ENCODE measurements around the gene RASSF5. TPM values are rescaled to one million over a fixed set of nuclear protein-coding genes. Genes with fewer than 3 reads are reported as not detected.

The RASSF5 gene
- total and polyA plus RNA-seq, 2 of the 13 experiments (the other 11 are each of a cell fraction or from before 2014, with no cell fraction given), result 0.18 to 0.40 TPM

DNA sequence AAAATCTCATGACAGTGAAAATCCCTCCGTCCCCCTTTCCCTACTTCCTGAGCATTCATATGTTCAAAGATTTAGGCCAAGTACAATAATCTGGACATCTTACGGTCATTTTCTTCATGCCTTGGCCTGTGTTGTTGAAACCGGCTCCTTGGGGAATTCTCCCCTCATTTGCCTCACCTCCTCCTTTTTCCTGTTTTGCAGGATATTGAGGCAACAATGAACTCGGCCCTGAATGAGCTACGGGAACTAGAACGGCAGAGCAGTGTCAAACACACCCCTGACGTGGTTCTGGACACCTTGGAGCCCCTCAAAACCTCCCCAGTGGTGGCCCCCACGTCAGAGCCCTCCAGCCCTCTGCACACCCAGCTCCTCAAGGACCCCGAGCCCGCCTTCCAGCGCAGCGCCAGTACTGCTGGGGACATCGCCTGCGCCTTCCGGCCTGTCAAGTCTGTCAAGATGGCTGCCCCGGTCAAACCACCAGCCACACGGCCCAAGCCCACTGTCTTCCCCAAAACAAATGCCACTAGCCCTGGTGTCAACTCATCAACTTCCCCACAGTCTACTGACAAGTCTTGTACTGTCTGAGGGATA, 46.4 kb upstream of the RASSF5 start:
- POLR2A ChIA-PET, result no interaction called here
- H3K27ac ChIP-seq (ENCODE audit: extremely low read length, insufficient read depth, low read length), result no peak overlapping the region
- no TSS peak for BruUV-seq (replicated peaks)
- H3K4me3 ChIP-seq (replicated peaks in 1 of 3; ENCODE audit: insufficient read depth in 1 of 3, low read depth in 2 of 3, low read length in 3 of 3), result no peak overlapping the region
- no peak overlapping the region for H3K9ac ChIP-seq (ENCODE audit: insufficient read depth, low read depth, low read length)
- H3K36me3 ChIP-seq (replicated peaks in 1 of 2; ENCODE audit: control insufficient read depth in 1 of 2, insufficient read depth in 2 of 2, low read length in 2 of 2), result peaks cover 6 to 30% of the 10 kb centered on the region in 2 experiments; a peak in 4 of 5 replicates
- H3K9me3 ChIP-seq (ENCODE audit: low read length), result no peaks in the 10 kb centered on the region
- FAIRE-seq (no peak), ATAC-seq (no peak), DNase-seq (ENCODE audit: low spot score) (no peak)
- intact Hi-C loops (cut with micrococcal nuclease; ENCODE audit: unreplicated experiment), result no loop called here
- CTCF ChIA-PET (ENCODE audit: low intra/inter-chr PET ratio, low total read pairs), result no interaction called here
- WGBS (ENCODE audit: low lambda C conversion rate), result 94% methylated on average over 17 of the region's 17 CpGs
- H3K4me2 ChIP-seq (ENCODE audit: low read depth, low read length), result no peak overlapping the region
- TF ChIP-seq, protein P1, sequence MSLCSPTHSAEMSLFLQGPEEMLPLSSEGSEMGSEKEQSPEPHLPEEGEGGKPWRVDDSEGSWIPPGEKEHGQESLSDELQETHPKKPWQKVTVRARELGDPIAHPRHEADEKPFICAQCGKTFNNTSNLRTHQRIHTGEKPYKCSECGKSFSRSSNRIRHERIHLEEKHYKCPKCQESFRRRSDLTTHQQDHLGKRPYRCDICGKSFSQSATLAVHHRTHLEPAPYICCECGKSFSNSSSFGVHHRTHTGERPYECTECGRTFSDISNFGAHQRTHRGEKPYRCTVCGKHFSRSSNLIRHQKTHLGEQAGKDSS (CRISPR knock-in tag; IDR thresholded peaks at IDR 0.05; ENCODE audit: borderline replicate concordance, low read depth), result no peak
- no peak for TF ChIP-seq ZFP62 (CRISPR knock-in tag; IDR thresholded peaks at IDR 0.05)
- no peak for TF ChIP-seq EP300 (IDR thresholded peaks at IDR 0.05; ENCODE audit: low read depth in 2 of 2, low read length in 2 of 2)
- no peak for TF ChIP-seq EP300 (CRISPR knock-in tag; IDR thresholded peaks at IDR 0.05; ENCODE audit: borderline replicate concordance)
- in situ Hi-C loops (cut with HindIII; ENCODE audit: extremely low pct_ligation_motif_present, low pct_unique_long_range_greater_than_20kb), result no loop called here
- H2AFZ ChIP-seq (ENCODE audit: low read length), result no peak overlapping the region
- no peaks in the 10 kb centered on the region for H3K79me2 ChIP-seq (ENCODE audit: insufficient read depth, low read length)
- H3K27me3 ChIP-seq (ENCODE audit: control insufficient read depth in 1 of 2, insufficient read depth in 2 of 2, low read length in 2 of 2), result no peaks in the 10 kb centered on the region
- H4K20me1 ChIP-seq (ENCODE audit: insufficient read depth, low read length), result peaks cover 3% of the 10 kb centered on the region; the same call in 1 of the 2 replicates
- no peaks in the 10 kb centered on the region for H3K4me1 ChIP-seq (ENCODE audit: insufficient read depth, low read length)

DNA sequence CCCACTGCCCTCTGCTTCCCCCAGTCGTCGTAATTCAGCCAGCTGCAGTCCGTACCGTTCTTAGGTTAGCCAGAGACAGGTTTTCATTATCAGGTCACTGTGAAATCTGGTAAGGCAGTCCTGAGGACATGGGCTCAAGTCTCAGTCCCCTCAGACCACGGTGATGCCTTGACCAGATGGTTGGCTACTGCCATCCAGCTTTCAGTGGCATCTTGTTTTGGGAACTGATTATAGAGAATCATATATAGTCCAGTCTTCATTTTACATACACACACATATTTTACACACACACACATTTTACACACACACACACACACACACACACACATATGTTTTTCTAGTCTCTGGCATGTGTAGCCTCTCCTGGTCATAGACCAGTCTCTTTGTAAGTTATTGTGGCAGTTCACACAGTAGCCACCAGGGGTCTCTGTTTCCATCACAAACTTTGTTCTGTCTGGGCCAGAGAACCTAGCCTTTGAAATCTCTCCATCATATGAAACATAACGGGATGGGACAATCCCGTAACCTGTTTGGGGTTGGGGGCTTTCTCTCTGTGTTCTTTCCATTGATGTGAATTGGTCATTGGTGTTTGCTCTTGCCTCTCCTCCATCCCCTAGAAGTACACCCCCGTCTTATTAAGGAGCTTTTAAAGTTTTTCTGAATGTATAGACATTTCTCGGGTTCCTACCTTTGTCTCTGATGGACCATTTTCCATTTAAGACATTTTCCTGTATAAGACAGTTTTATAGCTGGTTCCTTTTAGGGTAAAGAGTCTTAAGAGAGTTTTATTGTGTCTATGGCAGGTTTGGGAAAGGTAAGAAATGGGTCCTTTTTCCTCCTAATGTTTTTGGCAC, 45.5 kb upstream of the RASSF5 start:
- DNase-seq (ENCODE audit: low spot score) (peak; percentile 56), ATAC-seq (peak; percentile 88), FAIRE-seq (peak; percentile 80)
- CTCF ChIA-PET (ENCODE audit: low intra/inter-chr PET ratio, low total read pairs), result interaction anchor here (1.3 kb wide), 1 partner anchor 18 kb away, joined by 4 read pairs; no protein-coding TSS in a partner anchor
- in situ Hi-C loops (cut with HindIII; ENCODE audit: extremely low pct_ligation_motif_present, low pct_unique_long_range_greater_than_20kb), result no loop called here
- no peaks in the 10 kb centered on the region for H3K4me1 ChIP-seq (ENCODE audit: insufficient read depth, low read length)
- POLR2A ChIA-PET, result no interaction called here
- H3K27me3 ChIP-seq (ENCODE audit: control insufficient read depth in 1 of 2, insufficient read depth in 2 of 2, low read length in 2 of 2), result no peaks in the 10 kb centered on the region
- H3K9me3 ChIP-seq (ENCODE audit: low read length), result no peaks in the 10 kb centered on the region
- H4K20me1 ChIP-seq (ENCODE audit: insufficient read depth, low read length), result peaks cover 3% of the 10 kb centered on the region; the same call in 1 of the 2 replicates
- no peaks in the 10 kb centered on the region for H3K79me2 ChIP-seq (ENCODE audit: insufficient read depth, low read length)
- no TSS peak for BruUV-seq (replicated peaks)
- H3K36me3 ChIP-seq (replicated peaks in 1 of 2; ENCODE audit: control insufficient read depth in 1 of 2, insufficient read depth in 2 of 2, low read length in 2 of 2), result peaks cover 6 to 27% of the 10 kb centered on the region in 2 experiments; a peak in 4 of 5 replicates
- no peak overlapping the region for H3K27ac ChIP-seq (ENCODE audit: extremely low read length, insufficient read depth, low read length)
- 69% methylated on average over 9 of the region's 9 CpGs for WGBS (ENCODE audit: low lambda C conversion rate)
- H3K9ac ChIP-seq (ENCODE audit: insufficient read depth, low read depth, low read length), result no peak overlapping the region
- no peak overlapping the region for H3K4me3 ChIP-seq (replicated peaks in 1 of 3; ENCODE audit: insufficient read depth in 1 of 3, low read depth in 2 of 3, low read length in 3 of 3)
- H2AFZ ChIP-seq (ENCODE audit: low read length), result no peak overlapping the region
- H3K4me2 ChIP-seq (ENCODE audit: low read depth, low read length), result no peak overlapping the region
- TF ChIP-seq ZNF251 (CRISPR knock-in tag; IDR thresholded peaks at IDR 0.05), result no peak
- TF ChIP-seq STAG1 (CRISPR knock-in tag; IDR thresholded peaks at IDR 0.05), result peak; percentile 43
- TF ChIP-seq, protein P2, sequence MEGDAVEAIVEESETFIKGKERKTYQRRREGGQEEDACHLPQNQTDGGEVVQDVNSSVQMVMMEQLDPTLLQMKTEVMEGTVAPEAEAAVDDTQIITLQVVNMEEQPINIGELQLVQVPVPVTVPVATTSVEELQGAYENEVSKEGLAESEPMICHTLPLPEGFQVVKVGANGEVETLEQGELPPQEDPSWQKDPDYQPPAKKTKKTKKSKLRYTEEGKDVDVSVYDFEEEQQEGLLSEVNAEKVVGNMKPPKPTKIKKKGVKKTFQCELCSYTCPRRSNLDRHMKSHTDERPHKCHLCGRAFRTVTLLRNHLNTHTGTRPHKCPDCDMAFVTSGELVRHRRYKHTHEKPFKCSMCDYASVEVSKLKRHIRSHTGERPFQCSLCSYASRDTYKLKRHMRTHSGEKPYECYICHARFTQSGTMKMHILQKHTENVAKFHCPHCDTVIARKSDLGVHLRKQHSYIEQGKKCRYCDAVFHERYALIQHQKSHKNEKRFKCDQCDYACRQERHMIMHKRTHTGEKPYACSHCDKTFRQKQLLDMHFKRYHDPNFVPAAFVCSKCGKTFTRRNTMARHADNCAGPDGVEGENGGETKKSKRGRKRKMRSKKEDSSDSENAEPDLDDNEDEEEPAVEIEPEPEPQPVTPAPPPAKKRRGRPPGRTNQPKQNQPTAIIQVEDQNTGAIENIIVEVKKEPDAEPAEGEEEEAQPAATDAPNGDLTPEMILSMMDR (CRISPR knock-in tag; IDR thresholded peaks at IDR 0.05), result peak; percentile 77
- intact Hi-C loops (cut with micrococcal nuclease; ENCODE audit: unreplicated experiment), result no loop called here
